Esophagus muscularis mucosa (tissue), 4 donors: ENCODE results near the gene WDFY2. TPM values are rescaled to one million over a fixed set of nuclear protein-coding genes. Genes with fewer than 3 reads are reported as not detected.

Experiments used
- DNase-seq: peaks from one replicate; pipeline ENCODE4 v3.0.0-alpha.2; 2017; ENCODE audit errors: extremely low spot score
- H3K27ac ChIP-seq, 4 donors: fragments of 200-600 bp; sonication (generic); replicated peaks in 1 of 4; 1 replicate in 3 of 4; 2 replicates in 1 of 4; pipeline ENCODE4 v1.5.1; 2016 to 2019; ENCODE audit warnings: mild to moderate bottlenecking in 1 of 4
- H3K27me3 ChIP-seq, 4 donors: fragments of 200-600 bp; sonication (generic); one replicate each; pipeline versions ENCODE4 v1.5.1 to v1.6.0; 2016 to 2019
- H3K36me3 ChIP-seq, 4 donors: fragments of 200-600 bp; sonication (generic); one replicate each; pipeline ENCODE4 v1.5.1; 2016 to 2019
- H3K4me1 ChIP-seq, 4 donors: fragments of 200-600 bp; sonication (generic); one replicate each; pipeline ENCODE4 v1.5.1; 2016 to 2019
- H3K4me3 ChIP-seq, 4 donors: fragments of 200-600 bp; sonication (generic); 1 replicate in 2 of 4; 2 replicates in 2 of 4; pipeline ENCODE4 v1.5.1; 2016 to 2019; ENCODE audit warnings: mild to moderate bottlenecking in 4 of 4, moderate library complexity in 1 of 4
- H3K9me3 ChIP-seq, 4 donors: fragments of 200-600 bp; sonication (generic); 1 replicate in 3 of 4; 2 replicates in 1 of 4; pipeline ENCODE4 v1.5.1; 2016 to 2019
- CTCF ChIP-seq, 3 experiments: fragments of 200-600 bp in 2 of 3; fragments of 450-650 bp in 1 of 3; sonication (generic) in 2 of 3; IDR thresholded peaks; one replicate each; pipeline ENCODE4 v1.5.1; 2017 to 2019; ENCODE audit warnings: antibody characterized with exemption in 3 of 3, mild to moderate bottlenecking in 2 of 3, moderate library complexity in 1 of 3
- EP300 ChIP-seq: sonication (generic); formaldehyde crosslinking; IDR thresholded peaks from one replicate; pipeline ENCODE4 v1.6.1; 2017; ENCODE audit warnings: antibody characterized with exemption
- POLR2A ChIP-seq: fragments of 450-650 bp; IDR thresholded peaks from one replicate; pipeline ENCODE4 v1.6.1; 2017; ENCODE audit warnings: antibody characterized with exemption, moderate library complexity, mild to moderate bottlenecking, low read depth
- POLR2AphosphoS5 ChIP-seq, 2 donors: sonication (generic); formaldehyde crosslinking; IDR thresholded peaks; one replicate each; pipeline ENCODE4 v1.6.1; 2017; ENCODE audit warnings: antibody characterized with exemption in 2 of 2
- WGBS: methylation state at CpG from one replicate; pipeline ENCODE4 v1.1.5; 2018; 5-methylcytosine and 5-hydroxymethylcytosine counted together
- intact Hi-C: fragments of 100-400 bp; cut with DNase I; formaldehyde crosslinking; loops from one replicate; pipeline ENCODE4 v1.15.1; 2023
- total RNA-seq, 4 donors: library from RNA; depleted of rRNA; stranded (reverse); fragments of >200 nt; gene quantifications; one replicate each; pipeline versions ENCODE4 v1.1.0 to v1.2.1, GENCODE V29; 2016

WDFY2 gene
- total RNA-seq, 4 donors from 2014 or later = 4.7 to 8.7 (median 5.7) TPM

GRCh38 chr13:51629491-51630287 is 45.4 kb downstream of the WDFY2 start:
- DNase-seq = no peak
- Histone ChIP-seq H3K9me3 (no peaks in the 10 kb centered on the region), H3K4me1 (peaks cover 19 to 36% (median 24%) of the 10 kb centered on the region in 4 donors), H3K4me3 (no peak overlapping the region), H3K36me3 (no peaks in the 10 kb centered on the region), H3K27me3 (no peaks in the 10 kb centered on the region), H3K27ac (no peak overlapping the region)
- WGBS = 75% methylated on average over 2 of the region's 2 CpGs
- TF ChIP-seq POLR2AphosphoS5 (IDR thresholded peaks at IDR 0.05) (no peak), POLR2A (no peak), CTCF (IDR thresholded peaks at IDR 0.05) (no peak), EP300 (no peak)
- intact Hi-C loops = no loop called here

GRCh38 chr13:51630288-51630615 is 46.0 kb downstream of the WDFY2 start:
- Histone ChIP-seq H3K27me3 (no peaks in the 10 kb centered on the region), H3K4me1 (peaks cover 19 to 30% (median 24%) of the 10 kb centered on the region in 4 donors), H3K4me3 (no peak overlapping the region), H3K9me3 (no peaks in the 10 kb centered on the region), H3K36me3 (no peaks in the 10 kb centered on the region), H3K27ac (no peak overlapping the region)
- DNase-seq = no peak
- 98% methylated on average over 2 of the region's 2 CpGs for WGBS
- TF ChIP-seq CTCF (IDR thresholded peaks at IDR 0.05) (no peak), EP300 (no peak), POLR2AphosphoS5 (IDR thresholded peaks at IDR 0.05) (no peak), POLR2A (no peak)
- intact Hi-C loops = no loop called here

DNA sequence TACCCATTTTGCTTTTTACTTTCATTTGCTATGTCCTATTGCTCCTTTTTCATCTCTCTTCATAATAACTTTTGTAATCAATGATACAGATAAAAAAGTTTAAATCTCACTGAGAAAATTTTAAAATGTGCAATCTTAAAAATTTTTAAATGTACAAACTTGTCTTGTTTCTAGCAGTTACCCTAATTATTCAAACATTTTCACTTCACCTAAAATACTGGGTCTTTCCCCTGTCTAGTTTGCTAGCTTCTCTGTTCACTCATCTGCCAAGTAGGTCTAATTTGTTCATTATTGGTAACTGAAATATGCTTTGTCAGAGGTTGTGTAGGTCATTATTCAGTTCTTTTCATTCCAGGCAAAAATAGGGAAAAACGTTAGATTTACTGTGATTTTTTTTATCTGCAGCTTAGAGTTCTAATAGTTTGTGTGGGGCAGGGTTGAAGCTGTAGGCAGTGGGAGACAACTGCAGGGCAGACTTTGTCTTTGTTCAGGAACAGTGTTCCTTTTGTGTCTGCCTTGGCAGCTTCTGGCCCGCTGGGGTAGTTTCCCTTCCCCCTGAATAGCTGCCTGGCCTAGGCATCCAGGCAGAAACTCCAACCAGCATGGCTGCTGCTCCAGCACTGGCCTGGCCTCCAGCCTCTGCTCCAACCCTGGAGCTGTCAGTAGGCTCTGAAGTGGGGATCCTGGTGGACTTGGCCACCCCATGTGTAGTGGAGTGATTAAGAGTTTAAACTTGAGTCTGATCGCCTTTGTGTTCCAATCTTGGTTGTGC is 48.5 kb downstream of the WDFY2 start:
- no peaks in the 10 kb centered on the region for H3K9me3 ChIP-seq
- intact Hi-C loops = no loop called here
- TF ChIP-seq POLR2A (no peak), POLR2AphosphoS5 (IDR thresholded peaks at IDR 0.05) (no peak), EP300 (no peak), CTCF (IDR thresholded peaks at IDR 0.05) (no peak)
- no peak overlapping the region for H3K27ac ChIP-seq
- H3K27me3 ChIP-seq = no peaks in the 10 kb centered on the region
- no peak overlapping the region for H3K4me3 ChIP-seq
- no peak for DNase-seq
- H3K36me3 ChIP-seq = no peaks in the 10 kb centered on the region
- WGBS = 76% methylated on average over 3 of the region's 3 CpGs
- H3K4me1 ChIP-seq = peaks cover 4 to 14% (median 8%) of the 10 kb centered on the region in 4 donors

DNA sequence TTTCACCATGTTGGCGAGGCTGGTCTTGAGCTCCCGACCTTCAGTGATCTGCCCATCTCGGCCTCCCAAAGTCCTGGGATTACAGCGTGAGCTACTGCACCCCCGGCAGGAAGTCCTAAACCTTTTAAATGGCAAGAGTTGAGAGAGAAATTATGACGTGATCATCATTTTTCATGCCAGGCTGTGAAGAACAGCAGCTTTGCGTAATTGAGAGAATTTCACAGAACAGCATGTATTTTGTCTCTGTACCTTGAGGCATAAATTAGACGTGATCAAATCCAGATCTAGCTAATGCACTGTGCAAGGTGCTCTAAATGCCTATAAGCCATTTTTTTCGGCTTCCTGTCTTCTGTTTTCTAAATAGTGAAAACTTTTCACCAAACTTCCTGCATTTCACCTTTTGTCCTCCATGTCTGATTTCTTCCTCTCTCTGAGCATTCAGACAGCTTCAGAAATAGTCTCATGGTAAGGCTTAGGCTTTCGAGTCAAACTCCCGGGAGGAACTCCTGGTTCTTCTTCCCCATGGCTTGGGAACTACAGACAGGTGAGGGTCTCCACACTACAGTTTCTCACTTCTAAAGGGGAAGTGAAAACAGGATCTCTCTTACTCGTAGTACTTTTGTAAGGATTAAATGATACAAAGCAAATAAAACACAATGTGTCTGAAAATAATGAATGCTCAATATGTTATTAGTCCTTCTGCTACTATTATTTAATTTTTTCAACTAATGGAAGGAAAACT is 51.0 kb downstream of the WDFY2 start:
- Histone ChIP-seq H3K4me1 (peaks cover 8 to 23% (median 12%) of the 10 kb centered on the region in 4 donors), H3K9me3 (no peaks in the 10 kb centered on the region), H3K27me3 (no peaks in the 10 kb centered on the region), H3K36me3 (no peaks in the 10 kb centered on the region), H3K4me3 (no peak overlapping the region), H3K27ac (no peak overlapping the region)
- 88% methylated on average over 12 of the region's 12 CpGs for WGBS
- intact Hi-C loops = no loop called here
- TF ChIP-seq POLR2A (no peak), CTCF (IDR thresholded peaks at IDR 0.05) (no peak)
- DNase-seq = no peak
